ENCODE measurements around the gene PRELP.

The PRELP gene

GRCh38 chr1:203473781-203474305 lies 1.8 kb upstream of the PRELP start:
- Histone ChIP-seq H3K4me2 (ENCODE audit: low read length, poor library complexity, severe bottlenecking) (no peak overlapping the region), H2BK12ac (ENCODE audit: low read length in 2 of 2) (no peak overlapping the region), H3K4me1 (ENCODE audit: control insufficient read depth, insufficient read depth, low read depth, low read length) (no peaks in the 10 kb centered on the region), H3K27me3 (ENCODE audit: control insufficient read depth in 1 of 2, insufficient read depth in 1 of 2, low read length in 2 of 2) (peaks cover 0 to 78% of the 10 kb centered on the region in 2 experiments), H2BK5ac (ENCODE audit: low read depth, low read length, poor library complexity, severe bottlenecking) (no peak overlapping the region), H4K91ac (ENCODE audit: low read length) (no peak overlapping the region), H2AFZ (ENCODE audit: low read depth, low read length) (no peak overlapping the region), H3K18ac (ENCODE audit: low read depth in 1 of 2, low read length in 2 of 2) (no peak overlapping the region), H3K23ac (ENCODE audit: low read length in 2 of 2) (no peak overlapping the region), H3K4me3 (ENCODE audit: insufficient read depth in 1 of 2, low read depth in 1 of 2, low read length in 2 of 2) (no peak overlapping the region), H3K14ac (ENCODE audit: low read length in 2 of 2) (no peak overlapping the region), H2BK120ac (ENCODE audit: low read depth, low read length) (no peak overlapping the region), H2AK5ac (ENCODE audit: low read length, severe bottlenecking) (no peak overlapping the region), H3K9me3 (ENCODE audit: control insufficient read depth, low read length) (no peaks in the 10 kb centered on the region), H2BK15ac (ENCODE audit: low read depth, poor library complexity, severe bottlenecking) (no peak overlapping the region), H3K27ac (ENCODE audit: low read length, poor library complexity, severe bottlenecking) (no peak overlapping the region), H4K8ac (ENCODE audit: low read length) (no peak overlapping the region), H3K4ac (ENCODE audit: low read depth in 1 of 2, low read length in 2 of 2) (no peak overlapping the region), H3K36me3 (ENCODE audit: control insufficient read depth in 1 of 2, insufficient read depth in 2 of 2, low read depth in 1 of 2, low read length in 2 of 2) (no peaks in the 10 kb centered on the region), H3K9ac (ENCODE audit: low read length) (no peak overlapping the region), H3K79me1 (replicated peaks; ENCODE audit: low read length, poor library complexity, severe bottlenecking) (no peaks in the 10 kb centered on the region)
- DNase-seq: no peak
- WGBS: 97% methylated on average over 8 of the region's 9 CpGs

GRCh38 chr1:203476216-203476814 lies 709 bp downstream of the PRELP start:
- H2BK12ac ChIP-seq (ENCODE audit: low read length in 2 of 2): peak overlapping the region in 1 of 2 experiments; percentile 21
- peak overlapping the region; percentile 56 for H3K9ac ChIP-seq (ENCODE audit: low read length)
- no peak overlapping the region for H4K91ac ChIP-seq (ENCODE audit: low read length)
- H3K18ac ChIP-seq (ENCODE audit: low read depth in 1 of 2, low read length in 2 of 2): peak overlapping the region in 1 of 2 experiments; percentile 18
- H3K4me2 ChIP-seq (ENCODE audit: low read length, poor library complexity, severe bottlenecking): no peak overlapping the region
- no peaks in the 10 kb centered on the region for H3K79me1 ChIP-seq (replicated peaks; ENCODE audit: low read length, poor library complexity, severe bottlenecking)
- H3K23ac ChIP-seq (ENCODE audit: low read length in 2 of 2): no peak overlapping the region
- H2BK120ac ChIP-seq (ENCODE audit: low read depth, low read length): no peak overlapping the region
- H2AFZ ChIP-seq (ENCODE audit: low read depth, low read length): no peak overlapping the region
- peaks cover 7% of the 10 kb centered on the region for H3K4me1 ChIP-seq (ENCODE audit: control insufficient read depth, insufficient read depth, low read depth, low read length)
- H3K4me3 ChIP-seq (ENCODE audit: insufficient read depth in 1 of 2, low read depth in 1 of 2, low read length in 2 of 2): peak overlapping the region in 1 of 2 experiments; percentile 70
- H3K36me3 ChIP-seq (ENCODE audit: control insufficient read depth in 1 of 2, insufficient read depth in 2 of 2, low read depth in 1 of 2, low read length in 2 of 2): no peaks in the 10 kb centered on the region
- no peak overlapping the region for H2BK5ac ChIP-seq (ENCODE audit: low read depth, low read length, poor library complexity, severe bottlenecking)
- H3K9me3 ChIP-seq (ENCODE audit: control insufficient read depth, low read length): no peaks in the 10 kb centered on the region
- H3K27me3 ChIP-seq (ENCODE audit: control insufficient read depth in 1 of 2, insufficient read depth in 1 of 2, low read length in 2 of 2): peaks cover 0 to 66% of the 10 kb centered on the region in 2 experiments
- H2BK15ac ChIP-seq (ENCODE audit: low read depth, poor library complexity, severe bottlenecking): no peak overlapping the region
- no peak for DNase-seq
- H2AK5ac ChIP-seq (ENCODE audit: low read length, severe bottlenecking): no peak overlapping the region
- no peak overlapping the region for H3K4ac ChIP-seq (ENCODE audit: low read depth in 1 of 2, low read length in 2 of 2)
- no peak overlapping the region for H3K27ac ChIP-seq (ENCODE audit: low read length, poor library complexity, severe bottlenecking)
- 59% methylated on average over 8 of the region's 9 CpGs for WGBS
- H4K8ac ChIP-seq (ENCODE audit: low read length): no peak overlapping the region
- peak overlapping the region in 1 of 2 experiments; percentile 4 for H3K14ac ChIP-seq (ENCODE audit: low read length in 2 of 2)

- Histone ChIP-seq H2BK15ac (ENCODE audit: low read depth, poor library complexity, severe bottlenecking) (peak overlapping the region; percentile 26), H2BK5ac (ENCODE audit: low read depth, low read length, poor library complexity, severe bottlenecking) (no peak overlapping the region), H2AK5ac (ENCODE audit: low read length, severe bottlenecking) (no peak overlapping the region), H3K14ac (ENCODE audit: low read length in 2 of 2) (no peak overlapping the region), H4K91ac (ENCODE audit: low read length) (no peak overlapping the region), H2BK12ac (ENCODE audit: low read length in 2 of 2) (no peak overlapping the region), H3K9ac (ENCODE audit: low read length) (no peak overlapping the region), H3K4me1 (ENCODE audit: control insufficient read depth, insufficient read depth, low read depth, low read length) (peaks cover 7% of the 10 kb centered on the region), H2AFZ (ENCODE audit: low read depth, low read length) (no peak overlapping the region), H4K8ac (ENCODE audit: low read length) (no peak overlapping the region), H3K4ac (ENCODE audit: low read depth in 1 of 2, low read length in 2 of 2) (peak overlapping the region in 1 of 2 experiments; percentile 24), H3K9me3 (ENCODE audit: control insufficient read depth, low read length) (no peaks in the 10 kb centered on the region), H3K36me3 (ENCODE audit: control insufficient read depth in 1 of 2, insufficient read depth in 2 of 2, low read depth in 1 of 2, low read length in 2 of 2) (no peaks in the 10 kb centered on the region), H3K4me2 (ENCODE audit: low read length, poor library complexity, severe bottlenecking) (no peak overlapping the region), H3K4me3 (ENCODE audit: insufficient read depth in 1 of 2, low read depth in 1 of 2, low read length in 2 of 2) (no peak overlapping the region), H3K23ac (ENCODE audit: low read length in 2 of 2) (no peak overlapping the region), H2BK120ac (ENCODE audit: low read depth, low read length) (no peak overlapping the region), H3K27me3 (ENCODE audit: control insufficient read depth in 1 of 2, insufficient read depth in 1 of 2, low read length in 2 of 2) (peaks cover 0 to 55% of the 10 kb centered on the region in 2 experiments), H3K18ac (ENCODE audit: low read depth in 1 of 2, low read length in 2 of 2) (no peak overlapping the region), H3K79me1 (replicated peaks; ENCODE audit: low read length, poor library complexity, severe bottlenecking) (no peaks in the 10 kb centered on the region), H3K27ac (ENCODE audit: low read length, poor library complexity, severe bottlenecking) (no peak overlapping the region)
- DNase-seq: no peak
- WGBS: 99% methylated on average over 3 of the region's 3 CpGs
Measured at GRCh38 chr1:203477748-203478147, 2.1 kb downstream of the PRELP start.

GRCh38 chr1:203478231-203478630 lies 2.6 kb downstream of the PRELP start:
- peak; percentile 38 for DNase-seq
- H2AK5ac ChIP-seq (ENCODE audit: low read length, severe bottlenecking): no peak overlapping the region
- no peak overlapping the region for H3K27ac ChIP-seq (ENCODE audit: low read length, poor library complexity, severe bottlenecking)
- no peak overlapping the region for H3K4me3 ChIP-seq (ENCODE audit: insufficient read depth in 1 of 2, low read depth in 1 of 2, low read length in 2 of 2)
- peaks cover 0 to 54% of the 10 kb centered on the region in 2 experiments for H3K27me3 ChIP-seq (ENCODE audit: control insufficient read depth in 1 of 2, insufficient read depth in 1 of 2, low read length in 2 of 2)
- no peak overlapping the region for H3K4ac ChIP-seq (ENCODE audit: low read depth in 1 of 2, low read length in 2 of 2)
- no peaks in the 10 kb centered on the region for H3K79me1 ChIP-seq (replicated peaks; ENCODE audit: low read length, poor library complexity, severe bottlenecking)
- H4K91ac ChIP-seq (ENCODE audit: low read length): no peak overlapping the region
- WGBS: 71% methylated on average over 2 of the region's 3 CpGs
- no peak overlapping the region for H2BK15ac ChIP-seq (ENCODE audit: low read depth, poor library complexity, severe bottlenecking)
- peaks cover 7% of the 10 kb centered on the region for H3K4me1 ChIP-seq (ENCODE audit: control insufficient read depth, insufficient read depth, low read depth, low read length)
- H3K36me3 ChIP-seq (ENCODE audit: control insufficient read depth in 1 of 2, insufficient read depth in 2 of 2, low read depth in 1 of 2, low read length in 2 of 2): no peaks in the 10 kb centered on the region
- no peak overlapping the region for H3K9ac ChIP-seq (ENCODE audit: low read length)
- H2AFZ ChIP-seq (ENCODE audit: low read depth, low read length): no peak overlapping the region
- no peak overlapping the region for H2BK12ac ChIP-seq (ENCODE audit: low read length in 2 of 2)
- H3K4me2 ChIP-seq (ENCODE audit: low read length, poor library complexity, severe bottlenecking): no peak overlapping the region
- no peak overlapping the region for H3K18ac ChIP-seq (ENCODE audit: low read depth in 1 of 2, low read length in 2 of 2)
- H2BK5ac ChIP-seq (ENCODE audit: low read depth, low read length, poor library complexity, severe bottlenecking): no peak overlapping the region
- no peak overlapping the region for H2BK120ac ChIP-seq (ENCODE audit: low read depth, low read length)
- no peak overlapping the region for H4K8ac ChIP-seq (ENCODE audit: low read length)
- H3K23ac ChIP-seq (ENCODE audit: low read length in 2 of 2): no peak overlapping the region
- H3K9me3 ChIP-seq (ENCODE audit: control insufficient read depth, low read length): no peaks in the 10 kb centered on the region
- H3K14ac ChIP-seq (ENCODE audit: low read length in 2 of 2): no peak overlapping the region
